Osteoblast (primary cell): ENCODE measurements around the gene FHL5. TPM values are rescaled to one million over a fixed set of nuclear protein-coding genes. Genes with fewer than 3 reads are reported as not detected.

Experiments used
- DNase-seq: peaks from one replicate; pipeline ENCODE4 v3.0.0; 2011; ENCODE audit warnings: low spot score, mixed read lengths; ENCODE audit not compliant: insufficient read length; ENCODE audit errors: missing footprints
- H2AFZ ChIP-seq: 2 replicates; pipeline ENCODE4 v1.6.0; 2011; ENCODE audit warnings: mild to moderate bottlenecking, low read length
- H3K27ac ChIP-seq: 2 replicates; pipeline ENCODE4 v1.5.1; 2011; ENCODE audit warnings: mild to moderate bottlenecking, low read depth, low read length, moderate library complexity
- H3K27me3 ChIP-seq: 2 replicates; pipeline ENCODE4 v1.6.0; 2012; ENCODE audit warnings: mild to moderate bottlenecking, control low read depth, inconsistent platforms, low read length, moderate library complexity; ENCODE audit not compliant: insufficient read depth
- H3K36me3 ChIP-seq: 2 replicates; pipeline ENCODE4 v1.5.1; 2011; ENCODE audit warnings: mild to moderate bottlenecking, low read length, control low read depth, moderate library complexity; ENCODE audit not compliant: insufficient read depth
- H3K4me1 ChIP-seq: 2 replicates; pipeline ENCODE4 v1.5.1; 2011; ENCODE audit warnings: mild to moderate bottlenecking, low read length, control low read depth, moderate library complexity; ENCODE audit not compliant: insufficient read depth
- H3K4me2 ChIP-seq: 2 replicates; pipeline ENCODE4 v1.6.0; 2011; ENCODE audit warnings: mild to moderate bottlenecking, low read length; ENCODE audit not compliant: insufficient read depth
- H3K4me3 ChIP-seq: fragments of 200-600 bp; sonication (generic); 3 replicates; pipeline ENCODE4 v1.5.1; 2012; ENCODE audit warnings: mild to moderate bottlenecking, low read length, inconsistent platforms; ENCODE audit not compliant: insufficient read depth
- H3K79me2 ChIP-seq: 2 replicates; pipeline ENCODE4 v1.6.0; 2012; ENCODE audit warnings: mild to moderate bottlenecking, low read length, control low read depth, inconsistent platforms; ENCODE audit not compliant: insufficient read depth
- H3K9me3 ChIP-seq: 2 replicates; pipeline ENCODE4 v1.5.1; 2011; ENCODE audit warnings: low read depth, low read length, control low read depth
- H4K20me1 ChIP-seq: 2 replicates; pipeline ENCODE4 v1.6.0; 2012; ENCODE audit warnings: mild to moderate bottlenecking, low read length, control low read depth; ENCODE audit not compliant: insufficient read depth
- small RNA-seq: library from RNA; depleted of rRNA; stranded (forward); fragments of <200 nt; gene quantifications from one replicate; pipeline ENCODE3, GENCODE V24; 2012
- total RNA-seq: library from RNA; depleted of rRNA; stranded (reverse); fragments of >200 nt; gene quantifications from 2 replicates; pipeline ENCODE4 v1.2.3, GENCODE V29; 2012
- TF ChIP-seq, protein P1 (sequence below): IDR thresholded peaks from 2 replicates; pipeline ENCODE4 v1.5.1; 2011; ENCODE audit warnings: mild to moderate bottlenecking, low read depth, low read length, moderate library complexity; ENCODE audit errors: extremely low read depth

Gene FHL5
- total RNA-seq, 1 donor = not detected

DNA sequence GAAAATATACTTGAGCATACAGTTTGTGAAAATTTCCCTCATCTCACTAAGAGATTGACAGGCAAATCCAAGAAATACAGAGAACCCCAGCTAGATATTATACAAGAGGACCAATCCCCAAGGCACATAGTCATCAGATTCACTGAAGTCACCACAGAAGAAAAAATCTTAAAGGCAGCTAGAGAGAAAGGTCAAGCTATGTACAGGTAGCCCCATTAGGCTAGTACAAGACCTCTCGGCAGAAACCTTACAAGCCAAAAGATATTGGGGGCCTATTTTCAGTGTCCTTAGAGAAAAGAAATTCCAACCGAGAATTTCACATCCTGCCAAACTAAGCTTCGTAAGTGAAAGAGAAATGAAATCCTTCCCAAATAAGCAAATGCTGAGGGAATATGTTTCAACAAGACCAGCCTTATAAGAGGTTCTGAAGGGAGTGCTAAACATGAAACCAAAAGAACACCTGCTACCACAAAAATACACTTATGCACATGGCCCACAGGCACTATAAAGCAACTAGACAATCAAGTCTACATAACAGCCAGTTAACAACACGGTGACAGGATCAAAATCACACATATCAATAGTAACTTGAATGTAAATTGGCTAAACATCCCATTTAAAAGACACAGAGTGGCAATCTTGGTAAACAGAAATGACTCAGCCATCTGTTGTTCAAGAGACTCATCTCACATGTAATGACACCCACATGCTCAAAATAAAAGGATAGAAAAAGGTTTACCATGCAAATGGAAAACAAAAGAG is 96.3 kb downstream of the FHL5 start:
- Histone ChIP-seq H3K79me2 (no peaks in the 10 kb centered on the region), H2AFZ (no peak overlapping the region), H3K4me3 (no peak overlapping the region), H3K36me3 (no peaks in the 10 kb centered on the region), H3K9me3 (no peaks in the 10 kb centered on the region), H3K27ac (no peak overlapping the region), H3K4me2 (no peak overlapping the region), H3K4me1 (no peaks in the 10 kb centered on the region), H3K27me3 (no peaks in the 10 kb centered on the region), H4K20me1 (no peaks in the 10 kb centered on the region)
- TF ChIP-seq, protein P1, sequence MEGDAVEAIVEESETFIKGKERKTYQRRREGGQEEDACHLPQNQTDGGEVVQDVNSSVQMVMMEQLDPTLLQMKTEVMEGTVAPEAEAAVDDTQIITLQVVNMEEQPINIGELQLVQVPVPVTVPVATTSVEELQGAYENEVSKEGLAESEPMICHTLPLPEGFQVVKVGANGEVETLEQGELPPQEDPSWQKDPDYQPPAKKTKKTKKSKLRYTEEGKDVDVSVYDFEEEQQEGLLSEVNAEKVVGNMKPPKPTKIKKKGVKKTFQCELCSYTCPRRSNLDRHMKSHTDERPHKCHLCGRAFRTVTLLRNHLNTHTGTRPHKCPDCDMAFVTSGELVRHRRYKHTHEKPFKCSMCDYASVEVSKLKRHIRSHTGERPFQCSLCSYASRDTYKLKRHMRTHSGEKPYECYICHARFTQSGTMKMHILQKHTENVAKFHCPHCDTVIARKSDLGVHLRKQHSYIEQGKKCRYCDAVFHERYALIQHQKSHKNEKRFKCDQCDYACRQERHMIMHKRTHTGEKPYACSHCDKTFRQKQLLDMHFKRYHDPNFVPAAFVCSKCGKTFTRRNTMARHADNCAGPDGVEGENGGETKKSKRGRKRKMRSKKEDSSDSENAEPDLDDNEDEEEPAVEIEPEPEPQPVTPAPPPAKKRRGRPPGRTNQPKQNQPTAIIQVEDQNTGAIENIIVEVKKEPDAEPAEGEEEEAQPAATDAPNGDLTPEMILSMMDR = no peak
- DNase-seq = no peak

Small RNAs within 50 kb of the gene (small RNA-seq; reads per million reads assigned to genes)
- not detected for gene RNU4-70P

Other genes with a start within 250 kb of the FHL5 start
- gene UFL1, start 41.3 kb upstream of the FHL5 start, total RNA-seq = 32.9 and 35.9 TPM in 2 replicates